SK-N-SH treated with all-trans-retinoic acid at 6 μM for 48 hours (cell line): ENCODE results near the gene SMYD2.

Experiments
- ATAC-seq: fragments of 200-7000 bp; cut with Tn5 transposase; 3 replicates; pipeline ENCODE4 v1.9.1; 2020; ENCODE audit warnings: mild to moderate bottlenecking, moderate library complexity
- ARNTL ChIP-seq: fragments of 450-650 bp; formaldehyde crosslinking; IDR thresholded peaks from 2 replicates; pipeline ENCODE4 v1.5.0; 2020; ENCODE audit warnings: low read depth, mild to moderate bottlenecking, moderate library complexity, borderline replicate concordance
- BACH2 ChIP-seq: fragments of 250-450 bp; sonication (Bioruptor Pico); IDR thresholded peaks from 2 replicates; pipeline ENCODE4 v1.9.0; 2021; ENCODE audit warnings: mild to moderate bottlenecking, borderline replicate concordance
- CSDC2 ChIP-seq: fragments of 250-450 bp; sonication (Bioruptor Pico); IDR thresholded peaks from 2 replicates; pipeline ENCODE4 v1.5.0; 2020; ENCODE audit warnings: mild to moderate bottlenecking, moderate library complexity
- ESRRG ChIP-seq: fragments of 250-450 bp; sonication (Bioruptor Pico); IDR thresholded peaks from 2 replicates; pipeline ENCODE4 v1.6.1; 2021; ENCODE audit warnings: mild to moderate bottlenecking
- GLIS3 ChIP-seq: fragments of 250-450 bp; sonication (Bioruptor Pico); IDR thresholded peaks from 2 replicates; pipeline ENCODE4 v1.5.0; 2020; ENCODE audit warnings: mild to moderate bottlenecking, moderate library complexity
- ISL1 ChIP-seq: fragments of 250-450 bp; sonication (Bioruptor Pico); IDR thresholded peaks from 2 replicates; pipeline ENCODE4 v2.1.2; 2022; ENCODE audit warnings: mild to moderate bottlenecking, moderate library complexity
- OSR1 ChIP-seq: fragments of 250-450 bp; sonication (Bioruptor Pico); IDR thresholded peaks from 2 replicates; pipeline ENCODE4 v1.8.0; 2022; ENCODE audit warnings: moderate library complexity, mild to moderate bottlenecking, inconsistent platforms
- PPARA ChIP-seq: fragments of 250-450 bp; sonication (Bioruptor Pico); IDR thresholded peaks from 2 replicates; pipeline ENCODE4 v1.5.0; 2020; ENCODE audit warnings: mild to moderate bottlenecking, borderline replicate concordance
- RARB ChIP-seq: fragments of 250-450 bp; sonication (Bioruptor Pico); IDR thresholded peaks from 2 replicates; pipeline ENCODE4 v1.8.0; 2021; ENCODE audit warnings: mild to moderate bottlenecking, moderate library complexity
- TCF4 ChIP-seq: fragments of 250-450 bp; sonication (Bioruptor Pico); IDR thresholded peaks from 2 replicates; pipeline ENCODE4 v1.8.0; 2021; ENCODE audit warnings: mild to moderate bottlenecking, moderate library complexity, borderline replicate concordance
- TOX ChIP-seq: fragments of 250-450 bp; sonication (Bioruptor Pico); IDR thresholded peaks from 2 replicates; pipeline ENCODE4 v1.8.0; 2021; ENCODE audit warnings: mild to moderate bottlenecking, moderate library complexity, borderline replicate concordance
- ZC3H10 ChIP-seq: fragments of 250-450 bp; sonication (Bioruptor Pico); IDR thresholded peaks from 2 replicates; pipeline ENCODE4 v1.5.1; 2021; ENCODE audit warnings: mild to moderate bottlenecking, moderate library complexity
- ZFP3 ChIP-seq: fragments of 250-450 bp; sonication (Bioruptor Pico); IDR thresholded peaks from 2 replicates; pipeline ENCODE4 v1.5.0; 2020; ENCODE audit warnings: mild to moderate bottlenecking, moderate library complexity
- ZFP30 ChIP-seq: fragments of 450-650 bp; formaldehyde crosslinking; IDR thresholded peaks from 2 replicates; pipeline ENCODE4 v1.5.0; 2022; ENCODE audit warnings: mild to moderate bottlenecking, moderate library complexity
- ZNF565 ChIP-seq: fragments of 450-650 bp; formaldehyde crosslinking; conservative IDR thresholded peaks from 2 replicates; pipeline ENCODE4 v1.5.0; 2020; ENCODE audit warnings: low read depth, mild to moderate bottlenecking, moderate library complexity
- ZNF70 ChIP-seq: fragments of 450-650 bp; formaldehyde crosslinking; IDR thresholded peaks from 2 replicates; pipeline ENCODE4 v1.5.0; 2020; ENCODE audit warnings: mild to moderate bottlenecking, moderate library complexity
- ZNF8 ChIP-seq: fragments of 450-650 bp; formaldehyde crosslinking; IDR thresholded peaks from 2 replicates; pipeline ENCODE4 v1.5.0; 2020; ENCODE audit warnings: mild to moderate bottlenecking, moderate library complexity
- TF ChIP-seq, protein P1 (sequence below): fragments of 250-450 bp; sonication (Bioruptor Pico); IDR thresholded peaks from 2 replicates; pipeline ENCODE4 v1.5.0; 2020; ENCODE audit warnings: mild to moderate bottlenecking, moderate library complexity
- TF ChIP-seq, protein P2 (sequence below): fragments of 250-450 bp; sonication (Bioruptor Pico); IDR thresholded peaks from 2 replicates; pipeline ENCODE4 v1.5.1; 2020; ENCODE audit warnings: low read depth, mild to moderate bottlenecking, moderate library complexity
- TF ChIP-seq, protein P3 (sequence below): fragments of 250-450 bp; sonication (Bioruptor Pico); IDR thresholded peaks from 2 replicates; pipeline ENCODE4 v1.8.0; 2020; ENCODE audit warnings: mild to moderate bottlenecking, moderate library complexity, borderline replicate concordance
- TF ChIP-seq, protein P4 (sequence below): fragments of 250-450 bp; sonication (Bioruptor Pico); IDR thresholded peaks from 2 replicates; pipeline ENCODE4 v1.8.0; 2021; ENCODE audit warnings: low read depth, mild to moderate bottlenecking, moderate library complexity, borderline replicate concordance

SMYD2 gene

DNA sequence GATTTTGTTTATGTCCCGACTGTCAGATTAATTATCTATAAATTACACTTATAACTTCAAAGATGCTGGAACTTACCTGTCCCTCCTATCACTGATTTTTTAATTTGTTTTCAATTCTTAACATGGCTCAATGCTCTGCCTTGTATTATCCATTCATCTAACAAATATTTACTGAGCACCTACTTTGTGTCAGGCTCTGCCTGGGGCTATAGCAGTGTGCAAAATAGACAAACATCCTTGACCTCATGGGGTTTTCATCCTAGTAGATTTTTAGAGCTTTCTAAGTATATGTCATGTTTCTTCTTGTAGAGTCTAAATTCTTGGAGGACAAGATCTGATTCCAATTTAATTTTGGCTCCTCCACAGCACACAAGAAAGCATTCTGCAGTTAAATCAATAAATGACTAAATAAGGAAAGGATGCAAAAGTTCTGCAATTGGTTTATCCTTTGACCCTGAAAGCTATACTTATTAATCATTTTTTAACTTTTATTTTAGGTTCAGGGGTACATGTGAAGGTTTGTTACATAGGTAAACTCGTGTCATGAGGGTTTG lies 10.8 kb upstream of the SMYD2 start:
- TF ChIP-seq ARNTL (no peak), RARB (no peak), ZNF565 (CRISPR knock-in tag) (no peak), ZFP30 (no peak), BACH2 (no peak), PPARA (no peak)
- TF ChIP-seq, protein P1, sequence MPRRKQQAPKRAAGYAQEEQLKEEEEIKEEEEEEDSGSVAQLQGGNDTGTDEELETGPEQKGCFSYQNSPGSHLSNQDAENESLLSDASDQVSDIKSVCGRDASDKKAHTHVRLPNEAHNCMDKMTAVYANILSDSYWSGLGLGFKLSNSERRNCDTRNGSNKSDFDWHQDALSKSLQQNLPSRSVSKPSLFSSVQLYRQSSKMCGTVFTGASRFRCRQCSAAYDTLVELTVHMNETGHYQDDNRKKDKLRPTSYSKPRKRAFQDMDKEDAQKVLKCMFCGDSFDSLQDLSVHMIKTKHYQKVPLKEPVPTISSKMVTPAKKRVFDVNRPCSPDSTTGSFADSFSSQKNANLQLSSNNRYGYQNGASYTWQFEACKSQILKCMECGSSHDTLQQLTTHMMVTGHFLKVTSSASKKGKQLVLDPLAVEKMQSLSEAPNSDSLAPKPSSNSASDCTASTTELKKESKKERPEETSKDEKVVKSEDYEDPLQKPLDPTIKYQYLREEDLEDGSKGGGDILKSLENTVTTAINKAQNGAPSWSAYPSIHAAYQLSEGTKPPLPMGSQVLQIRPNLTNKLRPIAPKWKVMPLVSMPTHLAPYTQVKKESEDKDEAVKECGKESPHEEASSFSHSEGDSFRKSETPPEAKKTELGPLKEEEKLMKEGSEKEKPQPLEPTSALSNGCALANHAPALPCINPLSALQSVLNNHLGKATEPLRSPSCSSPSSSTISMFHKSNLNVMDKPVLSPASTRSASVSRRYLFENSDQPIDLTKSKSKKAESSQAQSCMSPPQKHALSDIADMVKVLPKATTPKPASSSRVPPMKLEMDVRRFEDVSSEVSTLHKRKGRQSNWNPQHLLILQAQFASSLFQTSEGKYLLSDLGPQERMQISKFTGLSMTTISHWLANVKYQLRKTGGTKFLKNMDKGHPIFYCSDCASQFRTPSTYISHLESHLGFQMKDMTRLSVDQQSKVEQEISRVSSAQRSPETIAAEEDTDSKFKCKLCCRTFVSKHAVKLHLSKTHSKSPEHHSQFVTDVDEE (CRISPR knock-in tag) = no peak
- TF ChIP-seq, protein P2, sequence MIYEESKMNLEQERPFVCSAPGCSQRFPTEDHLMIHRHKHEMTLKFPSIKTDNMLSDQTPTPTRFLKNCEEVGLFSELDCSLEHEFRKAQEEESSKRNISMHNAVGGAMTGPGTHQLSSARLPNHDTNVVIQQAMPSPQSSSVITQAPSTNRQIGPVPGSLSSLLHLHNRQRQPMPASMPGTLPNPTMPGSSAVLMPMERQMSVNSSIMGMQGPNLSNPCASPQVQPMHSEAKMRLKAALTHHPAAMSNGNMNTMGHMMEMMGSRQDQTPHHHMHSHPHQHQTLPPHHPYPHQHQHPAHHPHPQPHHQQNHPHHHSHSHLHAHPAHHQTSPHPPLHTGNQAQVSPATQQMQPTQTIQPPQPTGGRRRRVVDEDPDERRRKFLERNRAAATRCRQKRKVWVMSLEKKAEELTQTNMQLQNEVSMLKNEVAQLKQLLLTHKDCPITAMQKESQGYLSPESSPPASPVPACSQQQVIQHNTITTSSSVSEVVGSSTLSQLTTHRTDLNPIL = no peak
- TF ChIP-seq, protein P3, sequence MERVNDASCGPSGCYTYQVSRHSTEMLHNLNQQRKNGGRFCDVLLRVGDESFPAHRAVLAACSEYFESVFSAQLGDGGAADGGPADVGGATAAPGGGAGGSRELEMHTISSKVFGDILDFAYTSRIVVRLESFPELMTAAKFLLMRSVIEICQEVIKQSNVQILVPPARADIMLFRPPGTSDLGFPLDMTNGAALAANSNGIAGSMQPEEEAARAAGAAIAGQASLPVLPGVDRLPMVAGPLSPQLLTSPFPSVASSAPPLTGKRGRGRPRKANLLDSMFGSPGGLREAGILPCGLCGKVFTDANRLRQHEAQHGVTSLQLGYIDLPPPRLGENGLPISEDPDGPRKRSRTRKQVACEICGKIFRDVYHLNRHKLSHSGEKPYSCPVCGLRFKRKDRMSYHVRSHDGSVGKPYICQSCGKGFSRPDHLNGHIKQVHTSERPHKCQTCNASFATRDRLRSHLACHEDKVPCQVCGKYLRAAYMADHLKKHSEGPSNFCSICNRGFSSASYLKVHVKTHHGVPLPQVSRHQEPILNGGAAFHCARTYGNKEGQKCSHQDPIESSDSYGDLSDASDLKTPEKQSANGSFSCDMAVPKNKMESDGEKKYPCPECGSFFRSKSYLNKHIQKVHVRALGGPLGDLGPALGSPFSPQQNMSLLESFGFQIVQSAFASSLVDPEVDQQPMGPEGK (CRISPR knock-in tag) = no peak
- no peak for ATAC-seq

DNA sequence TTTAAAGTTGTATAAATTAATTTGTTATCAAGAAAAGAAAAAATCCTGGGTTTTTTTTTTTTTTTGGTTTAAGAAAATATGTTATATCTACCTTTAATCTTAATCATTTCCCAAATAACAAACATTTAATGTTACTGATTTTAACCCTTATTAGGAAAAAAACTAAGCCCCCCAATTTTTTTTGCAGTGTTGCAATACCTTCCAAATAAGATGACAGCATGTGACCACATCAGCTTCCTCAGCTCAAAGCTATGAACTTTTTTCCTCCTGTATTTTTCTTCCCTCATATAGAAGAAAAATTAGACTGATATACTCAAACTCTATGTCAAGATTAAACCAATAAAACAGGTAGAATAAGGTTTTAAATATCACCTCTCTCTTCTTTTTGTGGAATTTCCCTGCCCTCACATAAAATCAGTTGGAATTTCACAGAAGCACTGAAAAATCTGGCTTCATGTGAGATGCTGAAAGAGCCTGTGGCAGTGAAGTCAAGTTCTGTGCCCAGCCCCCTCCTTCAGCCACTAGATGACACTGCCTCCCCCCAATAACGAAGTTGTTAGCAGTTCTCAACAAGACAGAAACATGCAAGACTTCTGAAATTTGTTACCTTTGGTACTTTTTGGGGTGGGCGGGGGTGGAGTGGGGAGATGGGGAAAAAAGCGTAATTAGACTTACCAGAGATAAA lies 9.6 kb upstream of the SMYD2 start:
- TF ChIP-seq, protein P2 = no peak
- TF ChIP-seq ZC3H10 (CRISPR knock-in tag) (no peak), OSR1 (CRISPR knock-in tag) (no peak), ISL1 (no peak), ZFP3 (CRISPR knock-in tag) (no peak), ARNTL (no peak), TOX (CRISPR knock-in tag) (no peak), PPARA (no peak), RARB (no peak), CSDC2 (CRISPR knock-in tag) (no peak), BACH2 (no peak), ZNF70 (CRISPR knock-in tag) (no peak), GLIS3 (CRISPR knock-in tag) (no peak), ZNF8 (no peak), TCF4 (CRISPR knock-in tag) (no peak), ZFP30 (no peak), ESRRG (CRISPR knock-in tag) (no peak)
- TF ChIP-seq, protein P3 (CRISPR knock-in tag) = no peak
- TF ChIP-seq, protein P1 (CRISPR knock-in tag) = no peak
- TF ChIP-seq, protein P4, sequence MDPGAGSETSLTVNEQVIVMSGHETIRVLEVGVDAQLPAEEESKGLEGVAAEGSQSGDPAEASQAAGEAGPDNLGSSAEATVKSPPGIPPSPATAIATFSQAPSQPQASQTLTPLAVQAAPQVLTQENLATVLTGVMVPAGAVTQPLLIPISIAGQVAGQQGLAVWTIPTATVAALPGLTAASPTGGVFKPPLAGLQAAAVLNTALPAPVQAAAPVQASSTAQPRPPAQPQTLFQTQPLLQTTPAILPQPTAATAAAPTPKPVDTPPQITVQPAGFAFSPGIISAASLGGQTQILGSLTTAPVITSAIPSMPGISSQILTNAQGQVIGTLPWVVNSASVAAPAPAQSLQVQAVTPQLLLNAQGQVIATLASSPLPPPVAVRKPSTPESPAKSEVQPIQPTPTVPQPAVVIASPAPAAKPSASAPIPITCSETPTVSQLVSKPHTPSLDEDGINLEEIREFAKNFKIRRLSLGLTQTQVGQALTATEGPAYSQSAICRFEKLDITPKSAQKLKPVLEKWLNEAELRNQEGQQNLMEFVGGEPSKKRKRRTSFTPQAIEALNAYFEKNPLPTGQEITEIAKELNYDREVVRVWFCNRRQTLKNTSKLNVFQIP = no peak
- ATAC-seq = no peak
